CD8-positive, alpha-beta memory T cell (primary cell): ENCODE measurements around the gene BPIFB2. TPM values are rescaled to one million over a fixed set of nuclear protein-coding genes. Genes with fewer than 3 reads are reported as not detected.

Experiments
- CTCF ChIA-PET: fragments of 350-600 bp; sonication (Branson Sonifier 250); formaldehyde crosslinking; loops from one replicate; lab custom pipeline; 2021; ENCODE audit warnings: antibody characterized with exemption; lab: Charles Lee
- POLR2A ChIA-PET: fragments of 350-600 bp; sonication (Branson Sonifier 250); formaldehyde crosslinking; loops from one replicate; lab custom pipeline; 2021; ENCODE audit warnings: antibody characterized with exemption; lab: Charles Lee
- DNase-seq, 5 donors: peaks; one replicate each; pipeline versions ENCODE4 v3.0.0 to v3.0.0-alpha.2; 2020 to 2022; ENCODE audit warnings: mixed read lengths in 1 of 5
- H3K27ac ChIP-seq: one replicate; pipeline ENCODE4 v1.7.0; 2013; ENCODE audit warnings: low read depth, mild to moderate bottlenecking, low read length, moderate library complexity
- H3K27me3 ChIP-seq: 2 replicates; pipeline ENCODE4 v1.7.0; 2013; ENCODE audit warnings: low read length, mild to moderate bottlenecking; ENCODE audit not compliant: insufficient read depth, poor library complexity, severe bottlenecking
- H3K36me3 ChIP-seq: 2 replicates; pipeline ENCODE4 v1.7.0; 2013; ENCODE audit warnings: mild to moderate bottlenecking, low read length, moderate library complexity; ENCODE audit not compliant: insufficient read depth
- H3K4me1 ChIP-seq: 2 replicates; pipeline ENCODE4 v1.7.0; 2013; ENCODE audit warnings: mild to moderate bottlenecking, low read length, moderate library complexity; ENCODE audit not compliant: insufficient read depth
- H3K4me3 ChIP-seq: 2 replicates; pipeline ENCODE4 v1.7.0; 2013; ENCODE audit warnings: mild to moderate bottlenecking, low read length
- H3K9me3 ChIP-seq: 2 replicates; pipeline ENCODE4 v1.7.0; 2013; ENCODE audit warnings: mild to moderate bottlenecking, low read length
- H3K27ac Mint-ChIP-seq, 8 donors: one replicate each; pipeline ENCODE4 v1.8.0; 2020 to 2021; ENCODE audit warnings: mixed read lengths in 8 of 8, mild to moderate bottlenecking in 6 of 8, inconsistent platforms in 3 of 8, moderate library complexity in 3 of 8
- H3K27me3 Mint-ChIP-seq, 2 donors: one replicate each; pipeline ENCODE4 v1.8.0; 2020 to 2021; ENCODE audit warnings: mixed read lengths in 2 of 2, mild to moderate bottlenecking in 1 of 2, moderate library complexity in 1 of 2
- H3K36me3 Mint-ChIP-seq, 3 donors: one replicate each; pipeline ENCODE4 v1.8.0; 2020 to 2021; ENCODE audit warnings: mixed read lengths in 3 of 3, inconsistent platforms in 1 of 3, mild to moderate bottlenecking in 1 of 3
- H3K4me1 Mint-ChIP-seq, 3 donors: one replicate each; pipeline ENCODE4 v1.8.0; 2020 to 2021; ENCODE audit warnings: mixed read lengths in 3 of 3, inconsistent platforms in 1 of 3, mild to moderate bottlenecking in 1 of 3
- H3K4me3 Mint-ChIP-seq, 7 donors: one replicate each; pipeline ENCODE4 v1.8.0; 2020 to 2021; ENCODE audit warnings: mixed read lengths in 7 of 7, mild to moderate bottlenecking in 6 of 7, moderate library complexity in 4 of 7, inconsistent platforms in 2 of 7
- H3K9me3 Mint-ChIP-seq, 5 donors: one replicate each; pipeline ENCODE4 v1.8.0; 2020 to 2022; ENCODE audit warnings: mixed read lengths in 5 of 5, mild to moderate bottlenecking in 3 of 5, moderate library complexity in 2 of 5, inconsistent platforms in 1 of 5
- polyA plus RNA-seq: library from polyadenylated mRNA; unstranded; fragments of 300-500 nt; fragmentation: Illumina TruSeq; gene quantifications from one replicate; pipeline ENCODE4 v1.2.3, GENCODE V29; 2021
- total RNA-seq, 2 experiments: library from RNA; stranded (reverse); gene quantifications; one replicate each; pipeline ENCODE4 v1.2.3, GENCODE V29; 2021

Gene BPIFB2
- total and polyA plus RNA-seq, 3 experiments from 2014 or later: not detected

- DNase-seq: peak in 2 of 5 donors; percentile 26 to 31
- Mint-ChIP-seq H3K4me3 (peak overlapping the region; percentile 66 to 93 (median 81)), H3K4me1 (peaks cover 8 to 59% (median 54%) of the 10 kb centered on the region in 3 donors), H3K9me3 (no peaks in the 10 kb centered on the region), H3K27ac (peak overlapping the region in 2 of 8 donors; percentile 96 to 100), H3K27me3 (peaks cover 0 to 1% of the 10 kb centered on the region in 2 donors), H3K36me3 (no peaks in the 10 kb centered on the region)
- H3K27ac ChIP-seq: no peak overlapping the region
- ChIA-PET POLR2A (interaction anchor here (1.6 kb wide), 1 partner anchor 11 kb away, joined by 5 read pairs; no protein-coding TSS in a partner anchor), CTCF (interaction anchor here (2.2 kb wide), 1 partner anchor 36 kb away, joined by 5 read pairs; the partner anchor contains the start of gene SUN5)
- H3K36me3 ChIP-seq: no peaks in the 10 kb centered on the region
- H3K4me1 ChIP-seq: peaks cover 90% of the 10 kb centered on the region
- H3K4me3 ChIP-seq: no peak overlapping the region
- no peaks in the 10 kb centered on the region for H3K27me3 ChIP-seq
- H3K9me3 ChIP-seq: no peaks in the 10 kb centered on the region
Measured at GRCh38 chr20:32968478-32969241, 38.8 kb upstream of the BPIFB2 start.

- ChIA-PET POLR2A (no interaction called here), CTCF (interaction anchor here (2.2 kb wide), 1 partner anchor 35 kb away, joined by 5 read pairs; the partner anchor contains the start of gene SUN5)
- Histone ChIP-seq H3K27ac (no peak overlapping the region), H3K36me3 (no peaks in the 10 kb centered on the region), H3K9me3 (no peaks in the 10 kb centered on the region), H3K27me3 (no peaks in the 10 kb centered on the region), H3K4me1 (peaks cover 97% of the 10 kb centered on the region), H3K4me3 (no peak overlapping the region)
- H3K4me3 Mint-ChIP-seq: peak overlapping the region in 6 of 7 donors; percentile 65 to 85 (median 80)
- no peaks in the 10 kb centered on the region for H3K36me3 Mint-ChIP-seq
- peak in 1 of 5 donors; percentile 39 for DNase-seq
- H3K27me3 Mint-ChIP-seq: peaks cover 0 to 1% of the 10 kb centered on the region in 2 donors
- peak overlapping the region in 2 of 8 donors; percentile 96 to 99 for H3K27ac Mint-ChIP-seq
- peaks cover 2 to 55% (median 54%) of the 10 kb centered on the region in 3 donors for H3K4me1 Mint-ChIP-seq
- peaks cover 0 to under 1% (median 0%) of the 10 kb centered on the region in 5 donors for H3K9me3 Mint-ChIP-seq
Measured at GRCh38 chr20:32969356-32970114, 38.0 kb upstream of the BPIFB2 start.

GRCh38 chr20:32970115-32970972, 37.2 kb upstream of the BPIFB2 start:
- Histone ChIP-seq H3K4me1 (peaks cover 98% of the 10 kb centered on the region), H3K27ac (peak overlapping the region; percentile 59), H3K9me3 (no peaks in the 10 kb centered on the region), H3K36me3 (no peaks in the 10 kb centered on the region), H3K4me3 (peak overlapping the region; percentile 64), H3K27me3 (no peaks in the 10 kb centered on the region)
- Mint-ChIP-seq H3K9me3 (peaks cover 0 to 3% (median 0%) of the 10 kb centered on the region in 5 donors), H3K36me3 (no peaks in the 10 kb centered on the region), H3K4me3 (peak overlapping the region in 6 of 7 donors; percentile 42 to 66 (median 50)), H3K27me3 (peaks cover 0 to 1% of the 10 kb centered on the region in 2 donors), H3K27ac (peak overlapping the region in 2 of 8 donors; percentile 96 to 99), H3K4me1 (peaks cover 0 to 57% (median 51%) of the 10 kb centered on the region in 3 donors)
- ChIA-PET POLR2A (interaction anchor here (0.5 kb wide), 1 partner anchor 527 kb away, joined by 3 read pairs; no protein-coding TSS in a partner anchor), CTCF (no interaction called here)
- peak in 1 of 5 donors; percentile 26 for DNase-seq

GRCh38 chr20:32970973-32971300, 36.6 kb upstream of the BPIFB2 start:
- Histone ChIP-seq H3K4me1 (peaks cover 97% of the 10 kb centered on the region), H3K27me3 (no peaks in the 10 kb centered on the region), H3K9me3 (no peaks in the 10 kb centered on the region), H3K4me3 (peak overlapping the region; percentile 64), H3K36me3 (no peaks in the 10 kb centered on the region), H3K27ac (peak overlapping the region; percentile 59)
- Mint-ChIP-seq H3K27ac (no peak overlapping the region), H3K4me3 (peak overlapping the region in 1 of 7 donors; percentile 17), H3K36me3 (no peaks in the 10 kb centered on the region), H3K4me1 (peaks cover 0 to 51% (median 49%) of the 10 kb centered on the region in 3 donors), H3K27me3 (peaks cover 0 to 1% of the 10 kb centered on the region in 2 donors), H3K9me3 (peaks cover 0 to 3% (median 0%) of the 10 kb centered on the region in 5 donors)
- ChIA-PET CTCF (interaction anchor here (1.0 kb wide), 1 partner anchor 181 kb away, joined by 4 read pairs; no protein-coding TSS in a partner anchor), POLR2A (interaction anchor here (0.5 kb wide), 1 partner anchor 526 kb away, joined by 3 read pairs; no protein-coding TSS in a partner anchor)
- peak in 1 of 5 donors; percentile 38 for DNase-seq

GRCh38 chr20:32971703-32972161, 35.8 kb upstream of the BPIFB2 start:
- H3K27ac Mint-ChIP-seq: no peak overlapping the region
- H3K4me1 Mint-ChIP-seq: peaks cover 6 to 49% (median 48%) of the 10 kb centered on the region in 3 donors
- peaks cover 0 to 9% (median 4%) of the 10 kb centered on the region in 5 donors for H3K9me3 Mint-ChIP-seq
- peaks cover 6% of the 10 kb centered on the region for H3K9me3 ChIP-seq
- H3K4me1 ChIP-seq: peaks cover 96% of the 10 kb centered on the region
- peak overlapping the region; percentile 64 for H3K4me3 ChIP-seq
- no peaks in the 10 kb centered on the region for H3K27me3 ChIP-seq
- DNase-seq: peak in 1 of 5 donors; percentile 68
- peaks cover 0 to 5% (median 0%) of the 10 kb centered on the region in 3 donors for H3K36me3 Mint-ChIP-seq
- H3K27me3 Mint-ChIP-seq: peaks cover 0 to 1% of the 10 kb centered on the region in 2 donors
- POLR2A ChIA-PET: interaction anchor here (1.1 kb wide), 1 partner anchor 26 kb away, joined by 6 read pairs; no protein-coding TSS in a partner anchor
- no peaks in the 10 kb centered on the region for H3K36me3 ChIP-seq
- H3K4me3 Mint-ChIP-seq: no peak overlapping the region
- CTCF ChIA-PET: interaction anchor here (1.0 kb wide), 1 partner anchor 182 kb away, joined by 4 read pairs; no protein-coding TSS in a partner anchor
- H3K27ac ChIP-seq: peak overlapping the region; percentile 59

- Mint-ChIP-seq H3K27ac (no peak overlapping the region), H3K36me3 (peaks cover 0 to 6% (median 0%) of the 10 kb centered on the region in 3 donors), H3K9me3 (peaks cover 0 to 11% (median 8%) of the 10 kb centered on the region in 5 donors), H3K27me3 (no peaks in the 10 kb centered on the region), H3K4me3 (no peak overlapping the region), H3K4me1 (peaks cover 10 to 49% (median 42%) of the 10 kb centered on the region in 3 donors)
- DNase-seq: peak; percentile 67 to 94 (median 94)
- H3K27ac ChIP-seq: peak overlapping the region; percentile 59
- peaks cover 13% of the 10 kb centered on the region for H3K9me3 ChIP-seq
- no peaks in the 10 kb centered on the region for H3K36me3 ChIP-seq
- no peaks in the 10 kb centered on the region for H3K27me3 ChIP-seq
- peaks cover 96% of the 10 kb centered on the region for H3K4me1 ChIP-seq
- H3K4me3 ChIP-seq: peak overlapping the region; percentile 64
- ChIA-PET CTCF (interaction anchor here (1.1 kb wide), 1 partner anchor 27 kb away, joined by 4 read pairs; no protein-coding TSS in a partner anchor), POLR2A (interaction anchor here (1.1 kb wide), 1 partner anchor 27 kb away, joined by 6 read pairs; no protein-coding TSS in a partner anchor)
Measured at GRCh38 chr20:32972181-32973076, 35.1 kb upstream of the BPIFB2 start.
